ENCODE measurements around the gene GMDS. TPM values are rescaled to one million over a fixed set of nuclear protein-coding genes. Genes with fewer than 3 reads are reported as not detected.

The GMDS gene
- total RNA-seq, 1 experiment from 2014 or later = 27.6 TPM

- no CpG with 5 or more reads among the region's 13 CpGs for WGBS (ENCODE audit: extremely low coverage, insufficient read length, low lambda C conversion rate)
- H3K4ac ChIP-seq (ENCODE audit: low read depth, low read length) = no peak overlapping the region
- no peak overlapping the region for H3K4me3 Mint-ChIP-seq
Measured at GRCh38 chr6:1851681-1852456, 393.5 kb downstream of the GMDS start.

More at GRCh38 chr6:1851681-1852456, 393.5 kb downstream of the GMDS start:
- no peak overlapping the region for H4K8ac ChIP-seq (replicated peaks; ENCODE audit: insufficient read length, low read depth, low read length)
- H3K56ac ChIP-seq (ENCODE audit: insufficient read length, low read depth, low read length) = no peak overlapping the region
- H3K79me2 ChIP-seq (ENCODE audit: insufficient read depth, low read length) = no peaks in the 10 kb centered on the region
- Mint-ChIP-seq H3K36me3 (ENCODE audit: insufficient read depth in 1 of 3, low read depth in 3 of 3) (no peaks in the 10 kb centered on the region; a peak in 1 of 7 replicates), H3K9me3 (peaks cover 0 to 2% of the 10 kb centered on the region in 2 experiments; a peak in 1 of 5 replicates), H3K27ac (peak overlapping the region in 1 of 3 experiments; percentile 46; a peak in 1 of 7 replicates), H3K4me1 (peaks cover 10 to 12% of the 10 kb centered on the region in 2 experiments), H3K27me3 (ENCODE audit: low read depth) (no peaks in the 10 kb centered on the region)
- no peak overlapping the region for H2AK5ac ChIP-seq (ENCODE audit: insufficient read length, low read length)
- no peak overlapping the region for H3K4me2 ChIP-seq (ENCODE audit: insufficient read depth, insufficient read length, low read length)
- no peak overlapping the region for H2BK12ac ChIP-seq (ENCODE audit: insufficient read length, low read depth, low read length)
- H4K5ac ChIP-seq (ENCODE audit: insufficient read length, low read depth, low read length) = no peak overlapping the region
- no peak overlapping the region for H3T11ph ChIP-seq (ENCODE audit: low read length)
- no peak overlapping the region for H3K9ac ChIP-seq (ENCODE audit: extremely low read depth, insufficient read length, low read length)
- no peak overlapping the region for H2BK120ac ChIP-seq (ENCODE audit: low read depth, low read length, poor library complexity, severe bottlenecking)
- no peak overlapping the region for H2BK15ac ChIP-seq (ENCODE audit: low read depth, low read length)
- H2AFZ ChIP-seq (ENCODE audit: low read length) = no peak overlapping the region
- H3K27ac ChIP-seq (ENCODE audit: insufficient read length, low read depth, low read length) = no peak overlapping the region
- H3K27me3 ChIP-seq (ENCODE audit: insufficient read depth, low read length) = no peaks in the 10 kb centered on the region
- no peak overlapping the region for H2BK5ac ChIP-seq (ENCODE audit: insufficient read length, low read length)
- H4K20me1 ChIP-seq (ENCODE audit: control insufficient read depth, insufficient read depth, insufficient read length) = no peaks in the 10 kb centered on the region
- no peak overlapping the region for H3K18ac ChIP-seq (ENCODE audit: insufficient read length, low read depth, low read length)
- H3K4me1 ChIP-seq (ENCODE audit: insufficient read depth, low read length) = no peaks in the 10 kb centered on the region
- H3K9me3 ChIP-seq (ENCODE audit: control insufficient read depth, low read depth, low read length) = no peaks in the 10 kb centered on the region
- H3K23ac ChIP-seq (ENCODE audit: insufficient read length, low read depth, low read length) = no peak overlapping the region
- H3K79me1 ChIP-seq (ENCODE audit: insufficient read depth, low read depth, low read length, poor library complexity, severe bottlenecking) = no peaks in the 10 kb centered on the region
- TF ChIP-seq, protein P1, sequence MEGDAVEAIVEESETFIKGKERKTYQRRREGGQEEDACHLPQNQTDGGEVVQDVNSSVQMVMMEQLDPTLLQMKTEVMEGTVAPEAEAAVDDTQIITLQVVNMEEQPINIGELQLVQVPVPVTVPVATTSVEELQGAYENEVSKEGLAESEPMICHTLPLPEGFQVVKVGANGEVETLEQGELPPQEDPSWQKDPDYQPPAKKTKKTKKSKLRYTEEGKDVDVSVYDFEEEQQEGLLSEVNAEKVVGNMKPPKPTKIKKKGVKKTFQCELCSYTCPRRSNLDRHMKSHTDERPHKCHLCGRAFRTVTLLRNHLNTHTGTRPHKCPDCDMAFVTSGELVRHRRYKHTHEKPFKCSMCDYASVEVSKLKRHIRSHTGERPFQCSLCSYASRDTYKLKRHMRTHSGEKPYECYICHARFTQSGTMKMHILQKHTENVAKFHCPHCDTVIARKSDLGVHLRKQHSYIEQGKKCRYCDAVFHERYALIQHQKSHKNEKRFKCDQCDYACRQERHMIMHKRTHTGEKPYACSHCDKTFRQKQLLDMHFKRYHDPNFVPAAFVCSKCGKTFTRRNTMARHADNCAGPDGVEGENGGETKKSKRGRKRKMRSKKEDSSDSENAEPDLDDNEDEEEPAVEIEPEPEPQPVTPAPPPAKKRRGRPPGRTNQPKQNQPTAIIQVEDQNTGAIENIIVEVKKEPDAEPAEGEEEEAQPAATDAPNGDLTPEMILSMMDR (conservative IDR thresholded peaks at IDR 0.05) = no peak
- H2BK20ac ChIP-seq (ENCODE audit: low read depth, low read length, poor library complexity, severe bottlenecking) = no peak overlapping the region
- H3K14ac ChIP-seq (ENCODE audit: insufficient read depth, low read length) = peak overlapping the region; percentile 55
- no peaks in the 10 kb centered on the region for H3K23me2 ChIP-seq (ENCODE audit: insufficient read length, low read depth, low read length, poor library complexity, severe bottlenecking)
- no peak for DNase-seq
- H4K91ac ChIP-seq (ENCODE audit: insufficient read length, low read depth, low read length) = no peak overlapping the region
